Uterus (tissue), 2 donors: ENCODE data around the gene IGIP.

ENCODE experiments used
- POLR2A ChIP-seq, 2 donors: fragments of 450-650 bp; IDR thresholded peaks; one replicate each; pipeline ENCODE4 v1.6.1; 2016; ENCODE audit warnings: antibody characterized with exemption in 2 of 2, mild to moderate bottlenecking in 1 of 2, moderate library complexity in 1 of 2
- TF ChIP-seq, protein P1 (sequence below), 4 experiments: fragments of 200-600 bp in 2 of 4; fragments of 450-650 bp in 2 of 4; sonication (generic) in 2 of 4; IDR thresholded peaks; one replicate each; pipeline ENCODE4 v1.5.1; 2016 to 2019; ENCODE audit warnings: antibody characterized with exemption in 4 of 4, mild to moderate bottlenecking in 2 of 4, moderate library complexity in 1 of 4

DNA sequence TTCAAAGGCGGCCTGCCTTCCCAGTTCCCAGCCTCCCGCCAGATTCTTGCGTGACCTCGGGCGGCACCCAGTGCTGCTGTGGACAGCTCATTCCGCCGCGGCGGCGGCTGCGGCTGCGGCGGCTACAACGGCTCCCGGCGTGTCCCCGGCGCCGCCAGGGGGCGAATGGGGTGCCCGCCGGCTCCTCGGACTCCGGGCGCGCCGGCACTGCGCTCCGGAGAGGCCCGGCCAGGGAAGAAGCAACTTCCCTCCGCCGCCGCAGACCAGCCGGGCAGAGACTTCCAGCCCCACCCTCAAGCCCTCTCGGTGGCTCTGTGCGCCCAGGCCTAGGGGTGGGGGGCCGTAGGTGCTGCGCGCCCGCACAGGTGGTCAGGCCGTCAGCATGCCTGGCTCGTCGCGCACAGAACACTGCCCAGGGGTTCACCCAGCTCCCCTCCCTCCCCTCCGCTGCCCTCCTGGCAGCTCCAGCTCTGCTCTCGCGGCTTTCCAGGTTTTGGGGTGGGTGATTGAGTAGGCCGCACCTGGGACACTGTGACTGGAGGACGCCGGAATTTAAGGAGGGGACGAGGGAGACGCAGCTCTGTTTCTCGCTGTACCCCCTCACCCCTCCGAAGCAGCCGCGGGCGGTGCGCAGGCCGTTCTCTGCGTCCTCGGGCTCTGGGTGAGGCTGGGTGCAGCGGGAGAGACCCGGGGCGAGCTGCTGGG, 20.2 kb downstream of the IGIP start:
- TF ChIP-seq, protein P1, sequence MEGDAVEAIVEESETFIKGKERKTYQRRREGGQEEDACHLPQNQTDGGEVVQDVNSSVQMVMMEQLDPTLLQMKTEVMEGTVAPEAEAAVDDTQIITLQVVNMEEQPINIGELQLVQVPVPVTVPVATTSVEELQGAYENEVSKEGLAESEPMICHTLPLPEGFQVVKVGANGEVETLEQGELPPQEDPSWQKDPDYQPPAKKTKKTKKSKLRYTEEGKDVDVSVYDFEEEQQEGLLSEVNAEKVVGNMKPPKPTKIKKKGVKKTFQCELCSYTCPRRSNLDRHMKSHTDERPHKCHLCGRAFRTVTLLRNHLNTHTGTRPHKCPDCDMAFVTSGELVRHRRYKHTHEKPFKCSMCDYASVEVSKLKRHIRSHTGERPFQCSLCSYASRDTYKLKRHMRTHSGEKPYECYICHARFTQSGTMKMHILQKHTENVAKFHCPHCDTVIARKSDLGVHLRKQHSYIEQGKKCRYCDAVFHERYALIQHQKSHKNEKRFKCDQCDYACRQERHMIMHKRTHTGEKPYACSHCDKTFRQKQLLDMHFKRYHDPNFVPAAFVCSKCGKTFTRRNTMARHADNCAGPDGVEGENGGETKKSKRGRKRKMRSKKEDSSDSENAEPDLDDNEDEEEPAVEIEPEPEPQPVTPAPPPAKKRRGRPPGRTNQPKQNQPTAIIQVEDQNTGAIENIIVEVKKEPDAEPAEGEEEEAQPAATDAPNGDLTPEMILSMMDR (IDR thresholded peaks at IDR 0.05), result peak; percentile 38 to 88 (median 85)
- TF ChIP-seq POLR2A (IDR thresholded peaks at IDR 0.05), result peak in 1 of 2 donors; percentile 20
